AG10803 (cell line): ENCODE measurements around the gene MAN1C1.
"Not testable (repeated sequence)": the region's sequence is repeated elsewhere in the genome, so short reads cannot be mapped to it uniquely, and the experiment has no call there.

Source experiments
- DNase-seq: peaks from one replicate; pipeline ENCODE4 v3.0.0; 2010; ENCODE audit warnings: low read depth
- H3K4me3 ChIP-seq: 2 replicates; pipeline ENCODE4 v1.5.1; 2011; ENCODE audit warnings: mild to moderate bottlenecking, low read length, control low read depth
- TF ChIP-seq, protein P1 (sequence below): conservative IDR thresholded peaks from 2 replicates; pipeline ENCODE4 v1.5.1; 2011; ENCODE audit warnings: mild to moderate bottlenecking, low read length, control low read depth, inconsistent platforms

The MAN1C1 gene

DNA sequence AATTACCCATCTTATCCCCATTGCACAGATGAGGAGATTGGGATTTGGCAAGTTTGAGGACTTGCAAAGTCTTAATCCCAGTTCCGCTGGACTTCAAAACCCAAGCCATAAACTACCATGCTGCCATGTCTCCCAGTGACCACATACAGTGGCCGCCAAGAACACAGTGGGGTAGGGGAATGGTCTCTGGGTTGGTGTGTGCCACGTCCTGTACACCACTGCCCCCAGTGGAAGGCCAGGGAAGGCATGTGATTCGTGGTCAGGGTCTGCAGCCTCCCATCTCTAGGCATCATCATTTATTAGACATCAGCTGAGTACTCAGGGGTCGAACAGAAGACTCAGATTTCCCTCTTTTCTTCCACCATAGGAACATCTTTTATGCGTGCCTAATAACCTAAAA is 76.0 kb downstream of the MAN1C1 start:
- TF ChIP-seq, protein P1, sequence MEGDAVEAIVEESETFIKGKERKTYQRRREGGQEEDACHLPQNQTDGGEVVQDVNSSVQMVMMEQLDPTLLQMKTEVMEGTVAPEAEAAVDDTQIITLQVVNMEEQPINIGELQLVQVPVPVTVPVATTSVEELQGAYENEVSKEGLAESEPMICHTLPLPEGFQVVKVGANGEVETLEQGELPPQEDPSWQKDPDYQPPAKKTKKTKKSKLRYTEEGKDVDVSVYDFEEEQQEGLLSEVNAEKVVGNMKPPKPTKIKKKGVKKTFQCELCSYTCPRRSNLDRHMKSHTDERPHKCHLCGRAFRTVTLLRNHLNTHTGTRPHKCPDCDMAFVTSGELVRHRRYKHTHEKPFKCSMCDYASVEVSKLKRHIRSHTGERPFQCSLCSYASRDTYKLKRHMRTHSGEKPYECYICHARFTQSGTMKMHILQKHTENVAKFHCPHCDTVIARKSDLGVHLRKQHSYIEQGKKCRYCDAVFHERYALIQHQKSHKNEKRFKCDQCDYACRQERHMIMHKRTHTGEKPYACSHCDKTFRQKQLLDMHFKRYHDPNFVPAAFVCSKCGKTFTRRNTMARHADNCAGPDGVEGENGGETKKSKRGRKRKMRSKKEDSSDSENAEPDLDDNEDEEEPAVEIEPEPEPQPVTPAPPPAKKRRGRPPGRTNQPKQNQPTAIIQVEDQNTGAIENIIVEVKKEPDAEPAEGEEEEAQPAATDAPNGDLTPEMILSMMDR = peak; percentile 34
- no peak overlapping the region for H3K4me3 ChIP-seq
- no peak for DNase-seq

DNA sequence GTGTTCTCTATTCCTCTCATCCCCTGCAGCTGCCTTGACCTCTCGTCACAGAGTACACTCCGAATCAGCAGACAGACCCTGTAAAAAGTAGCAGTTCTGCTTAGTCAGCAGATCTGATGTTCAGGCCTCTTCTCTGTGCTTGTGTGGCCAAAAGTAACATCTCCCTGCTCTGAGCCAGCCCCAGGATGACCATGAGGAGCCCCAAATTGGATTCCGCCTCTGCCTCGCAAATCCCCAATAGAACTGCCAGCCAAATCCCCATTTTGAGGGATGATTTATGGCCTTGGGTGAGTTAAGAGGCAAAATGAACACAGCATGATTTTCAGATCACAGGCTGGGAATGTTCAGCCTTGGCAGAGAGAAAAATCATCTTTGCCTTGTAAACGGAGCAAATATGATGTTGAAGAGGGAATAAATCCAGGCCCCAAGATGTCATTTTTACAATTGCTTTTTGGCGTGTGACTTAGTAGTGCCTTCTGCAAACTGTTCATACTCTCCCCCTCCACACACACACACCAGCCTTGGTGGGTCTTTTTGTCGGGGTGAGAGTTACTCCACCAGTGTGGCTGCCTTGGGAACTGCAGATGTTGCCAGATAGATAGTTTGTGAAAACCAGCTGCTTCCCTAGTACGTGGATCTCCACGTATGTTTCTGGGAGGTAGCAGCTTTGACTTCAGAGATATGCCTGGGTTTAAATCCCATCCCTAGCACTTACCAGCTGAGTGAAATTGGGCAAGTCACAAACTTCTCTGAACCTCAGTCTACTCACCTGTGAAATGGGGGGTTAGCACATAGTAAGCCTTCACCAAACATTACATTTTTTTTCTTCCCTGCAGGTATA is 77.8 kb downstream of the MAN1C1 start:
- H3K4me3 ChIP-seq = no peak overlapping the region
- TF ChIP-seq, protein P1 = peak; percentile 46
- DNase-seq = peak; percentile 92

GRCh38 chr1:25695090-25695770 is 78.6 kb downstream of the MAN1C1 start:
- TF ChIP-seq, protein P1 = peak; percentile 54
- DNase-seq = peak; percentile 99
- peak overlapping the region; percentile 1; the same call in 1 of the 2 replicates for H3K4me3 ChIP-seq

- peak; percentile 90 for DNase-seq
- H3K4me3 ChIP-seq = peak overlapping the region; percentile 24
- TF ChIP-seq, protein P1 = 0 out of 2 replicates have a peak, but pooled peaks have one; percentile 2
Observed at GRCh38 chr1:25695771-25696311, 79.2 kb downstream of the MAN1C1 start.

DNA sequence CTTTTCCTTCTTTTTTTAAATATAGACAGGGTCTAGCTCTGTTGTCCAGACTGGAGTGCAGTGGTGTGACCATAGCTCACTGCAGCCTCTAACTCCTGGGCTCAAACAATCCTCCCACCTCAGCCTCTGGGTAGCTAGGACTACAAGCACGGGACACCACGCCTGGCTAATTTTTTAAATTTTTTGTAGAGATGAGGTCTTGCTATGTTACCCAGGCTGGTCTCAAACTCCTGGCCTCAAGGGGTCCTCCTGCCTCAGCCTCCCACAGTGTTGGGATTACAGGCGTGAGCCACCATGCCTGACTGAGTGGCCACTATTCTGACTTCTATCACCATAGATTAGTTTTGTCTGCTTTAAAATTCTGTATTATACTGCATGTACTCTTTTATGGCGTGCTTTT is 80.1 kb downstream of the MAN1C1 start:
- not testable (repeated sequence) for H3K4me3 ChIP-seq, DNase-seq

- TF ChIP-seq, protein P1 = no peak
- no peak for DNase-seq
- no peak overlapping the region for H3K4me3 ChIP-seq
Observed at GRCh38 chr1:25697435-25698217, 81.0 kb downstream of the MAN1C1 start.

- DNase-seq = no peak
- H3K4me3 ChIP-seq = no peak overlapping the region
- TF ChIP-seq, protein P1 = no peak
Observed at GRCh38 chr1:25698252-25698651, 81.7 kb downstream of the MAN1C1 start.

DNA sequence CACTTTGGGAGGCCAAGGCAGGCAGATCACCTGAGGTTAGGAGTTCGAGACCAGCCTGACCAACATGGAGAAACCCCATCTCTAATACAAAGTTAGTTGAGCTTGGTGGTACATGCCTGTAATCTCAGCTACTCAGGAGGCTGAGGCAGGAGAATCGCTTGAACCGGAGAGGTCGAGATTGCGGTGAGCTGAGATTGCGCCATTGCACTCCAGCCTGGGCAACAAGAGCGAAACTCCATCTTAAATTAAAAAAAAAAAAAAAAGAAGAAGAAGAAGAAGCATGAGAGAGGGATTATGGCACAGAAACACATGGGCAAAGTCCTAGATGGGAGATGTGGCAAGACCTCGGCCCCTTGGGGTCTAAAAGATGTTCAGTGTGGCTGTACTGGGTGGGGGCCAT is 82.5 kb downstream of the MAN1C1 start:
- DNase-seq, H3K4me3 ChIP-seq: not testable (repeated sequence)
